NCI-H446 treated with DMSO at 0.1 percent for 48 hours (cell line): ENCODE measurements around the gene COMMD3.

Source experiments
- DNase-seq: peaks from one replicate; lab custom pipeline; 2025; lab: John Stamatoyannopoulos, UW

Gene COMMD3

DNA sequence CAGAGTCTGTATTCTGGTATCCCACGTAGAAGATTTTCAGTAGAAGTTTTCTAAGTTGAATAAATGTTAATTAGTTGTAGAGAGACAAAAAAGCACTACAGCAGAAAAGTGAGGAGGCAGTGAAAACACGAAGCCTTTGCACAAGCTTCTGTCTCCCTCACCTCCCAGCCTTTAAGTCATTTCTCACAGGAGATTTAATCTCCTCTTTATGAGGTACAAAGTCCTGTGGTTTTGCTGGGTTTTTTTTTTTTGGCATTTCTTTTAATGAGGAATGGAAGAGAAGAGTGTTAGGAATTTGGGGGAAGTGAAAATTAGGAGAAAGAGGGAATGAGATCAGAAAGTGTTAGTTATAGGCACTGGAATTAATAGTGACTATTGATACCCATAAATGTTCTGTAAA, 50.6 kb downstream of the COMMD3 start:
- no peak for DNase-seq

- no peak for DNase-seq
These were observed 51.3 kb downstream of the COMMD3 start for GRCh38 chr10:22367471-22367870.

DNA sequence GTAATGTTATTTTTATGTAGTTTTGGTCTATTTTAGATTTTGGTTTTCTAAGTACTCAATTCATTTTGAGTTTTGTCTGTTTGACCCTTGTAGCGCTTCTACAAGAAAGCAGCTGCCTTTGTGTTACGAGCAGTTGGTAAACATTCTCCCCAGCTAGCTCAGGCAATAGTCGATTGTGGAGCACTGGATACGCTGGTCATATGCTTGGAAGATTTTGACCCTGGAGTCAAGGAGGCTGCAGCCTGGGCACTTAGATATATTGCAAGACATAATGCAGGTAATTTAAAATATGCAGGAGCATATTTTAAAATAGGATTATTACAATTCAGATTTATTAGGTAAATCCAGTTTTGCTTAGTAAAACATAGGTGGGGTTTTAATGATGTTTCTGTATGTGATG, 52.2 kb downstream of the COMMD3 start:
- no peak for DNase-seq

- DNase-seq: no peak
These were observed 52.8 kb downstream of the COMMD3 start for GRCh38 chr10:22368981-22369380.

DNA sequence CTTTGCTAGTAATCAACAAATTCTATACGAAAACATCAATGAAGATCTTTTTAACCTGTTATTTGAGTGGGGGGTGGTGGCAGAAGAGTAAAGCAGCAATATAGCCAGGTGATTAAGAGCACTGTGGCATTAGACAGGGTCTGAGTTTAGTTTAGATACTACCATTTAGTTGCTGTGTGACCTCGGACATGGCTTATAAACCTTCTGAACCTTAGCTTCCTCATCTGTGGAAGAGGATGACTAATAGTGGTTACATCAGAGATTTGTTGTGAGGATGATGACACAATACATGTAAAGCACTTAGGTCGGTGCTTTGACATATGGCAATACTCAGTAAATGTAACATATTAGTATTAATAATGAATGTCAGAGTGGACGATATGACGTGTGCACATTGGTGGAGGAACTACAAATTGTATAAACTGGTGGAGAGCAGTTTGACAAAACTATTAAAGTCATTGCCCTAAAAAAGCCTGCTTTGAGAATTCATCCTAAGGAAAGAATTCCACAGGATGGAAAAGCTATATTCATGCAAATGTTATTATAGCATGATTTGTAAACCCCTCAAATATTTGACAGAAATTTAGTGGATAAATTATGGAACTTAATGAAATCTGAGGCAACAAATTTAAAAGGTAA, 53.4 kb downstream of the COMMD3 start:
- no peak for DNase-seq
